Measurements from ENCODE around the gene PCYOX1L. TPM values are rescaled to one million over a fixed set of nuclear protein-coding genes. Genes with fewer than 3 reads are reported as not detected.

The PCYOX1L gene
- total and polyA plus RNA-seq, 2 experiments from 2014 or later = 6.7 to 14.7 TPM

DNA sequence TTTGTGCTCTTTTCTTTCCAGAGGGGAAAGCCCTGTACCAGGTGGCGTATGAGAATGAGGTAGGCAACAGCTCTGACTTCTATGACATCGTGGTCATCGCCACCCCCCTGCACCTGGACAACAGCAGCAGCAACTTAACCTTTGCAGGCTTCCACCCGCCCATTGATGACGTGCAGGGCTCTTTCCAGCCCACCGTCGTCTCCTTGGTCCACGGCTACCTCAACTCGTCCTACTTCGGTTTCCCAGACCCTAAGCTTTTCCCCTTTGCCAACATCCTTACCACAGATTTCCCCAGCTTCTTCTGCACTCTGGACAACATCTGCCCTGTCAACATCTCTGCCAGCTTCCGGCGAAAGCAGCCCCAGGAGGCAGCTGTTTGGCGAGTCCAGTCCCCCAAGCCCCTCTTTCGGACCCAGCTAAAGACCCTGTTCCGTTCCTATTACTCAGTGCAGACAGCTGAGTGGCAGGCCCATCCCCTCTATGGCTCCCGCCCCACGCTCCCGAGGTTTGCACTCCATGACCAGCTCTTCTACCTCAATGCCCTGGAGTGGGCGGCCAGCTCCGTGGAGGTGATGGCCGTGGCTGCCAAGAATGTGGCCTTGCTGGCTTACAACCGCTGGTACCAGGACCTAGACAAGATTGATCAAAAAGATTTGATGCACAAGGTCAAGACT lies 10.3 kb downstream of the PCYOX1L start:
- H3K27me3 ChIP-seq (ENCODE audit: insufficient read depth) = no peaks in the 10 kb centered on the region
- no peaks in the 10 kb centered on the region for H3F3A ChIP-seq (replicated peaks; ENCODE audit: low read depth)
- no peaks in the 10 kb centered on the region; the same call in 1 of the 2 replicates for H3K9me2 ChIP-seq (ENCODE audit: insufficient read depth)
- H3K4me2 ChIP-seq = no peak overlapping the region
- Mint-ChIP-seq H3K27me3 (ENCODE audit: insufficient read depth, low read depth, poor library complexity) (peaks cover 9% of the 10 kb centered on the region), H3K4me1 (peaks cover 20% of the 10 kb centered on the region), H3K4me3 (no peak overlapping the region), H3K9me3 (no peaks in the 10 kb centered on the region), H3K36me3 (ENCODE audit: low read depth) (peaks cover 4% of the 10 kb centered on the region; the same call in 2 of the 3 replicates), H3K27ac (no peak overlapping the region)
- H4K20me1 ChIP-seq (replicated peaks; ENCODE audit: insufficient read depth) = no peaks in the 10 kb centered on the region
- H3K27ac ChIP-seq (ENCODE audit: low read depth) = no peak overlapping the region
- no peaks in the 10 kb centered on the region for H3K79me2 ChIP-seq (replicated peaks; ENCODE audit: insufficient read depth)
- ATAC-seq = no peak
- no peaks in the 10 kb centered on the region for H3K36me3 ChIP-seq (ENCODE audit: insufficient read depth)
- H2AFZ ChIP-seq = no peak overlapping the region; the same call in 1 of the 2 replicates
- DNase-seq (ENCODE audit: low spot score) = no peak
- peaks cover 3% of the 10 kb centered on the region; the same call in 1 of the 2 replicates for H3K4me1 ChIP-seq (ENCODE audit: insufficient read depth)
- no peak overlapping the region for H3K4me3 ChIP-seq
- TF ChIP-seq ZNF114 (CRISPR knock-in tag; IDR thresholded peaks at IDR 0.05) = no peak
- no peak for TF ChIP-seq EZH2 (IDR thresholded peaks at IDR 0.05; ENCODE audit: low read depth, unreplicated experiment)
- TF ChIP-seq CREB1 (CRISPR knock-in tag; IDR thresholded peaks at IDR 0.05; ENCODE audit: low read depth) = no peak
- TF ChIP-seq, protein P1, sequence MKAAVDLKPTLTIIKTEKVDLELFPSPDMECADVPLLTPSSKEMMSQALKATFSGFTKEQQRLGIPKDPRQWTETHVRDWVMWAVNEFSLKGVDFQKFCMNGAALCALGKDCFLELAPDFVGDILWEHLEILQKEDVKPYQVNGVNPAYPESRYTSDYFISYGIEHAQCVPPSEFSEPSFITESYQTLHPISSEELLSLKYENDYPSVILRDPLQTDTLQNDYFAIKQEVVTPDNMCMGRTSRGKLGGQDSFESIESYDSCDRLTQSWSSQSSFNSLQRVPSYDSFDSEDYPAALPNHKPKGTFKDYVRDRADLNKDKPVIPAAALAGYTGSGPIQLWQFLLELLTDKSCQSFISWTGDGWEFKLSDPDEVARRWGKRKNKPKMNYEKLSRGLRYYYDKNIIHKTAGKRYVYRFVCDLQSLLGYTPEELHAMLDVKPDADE (IDR thresholded peaks at IDR 0.05) = no peak
- no peak for TF ChIP-seq NANOG (IDR thresholded peaks at IDR 0.05; ENCODE audit: borderline replicate concordance)
- TF ChIP-seq, protein P2, sequence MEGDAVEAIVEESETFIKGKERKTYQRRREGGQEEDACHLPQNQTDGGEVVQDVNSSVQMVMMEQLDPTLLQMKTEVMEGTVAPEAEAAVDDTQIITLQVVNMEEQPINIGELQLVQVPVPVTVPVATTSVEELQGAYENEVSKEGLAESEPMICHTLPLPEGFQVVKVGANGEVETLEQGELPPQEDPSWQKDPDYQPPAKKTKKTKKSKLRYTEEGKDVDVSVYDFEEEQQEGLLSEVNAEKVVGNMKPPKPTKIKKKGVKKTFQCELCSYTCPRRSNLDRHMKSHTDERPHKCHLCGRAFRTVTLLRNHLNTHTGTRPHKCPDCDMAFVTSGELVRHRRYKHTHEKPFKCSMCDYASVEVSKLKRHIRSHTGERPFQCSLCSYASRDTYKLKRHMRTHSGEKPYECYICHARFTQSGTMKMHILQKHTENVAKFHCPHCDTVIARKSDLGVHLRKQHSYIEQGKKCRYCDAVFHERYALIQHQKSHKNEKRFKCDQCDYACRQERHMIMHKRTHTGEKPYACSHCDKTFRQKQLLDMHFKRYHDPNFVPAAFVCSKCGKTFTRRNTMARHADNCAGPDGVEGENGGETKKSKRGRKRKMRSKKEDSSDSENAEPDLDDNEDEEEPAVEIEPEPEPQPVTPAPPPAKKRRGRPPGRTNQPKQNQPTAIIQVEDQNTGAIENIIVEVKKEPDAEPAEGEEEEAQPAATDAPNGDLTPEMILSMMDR (conservative IDR thresholded peaks at IDR 0.05; ENCODE audit: low read depth in 2 of 2) = no peak
- no peak for TF ChIP-seq JUNB (IDR thresholded peaks at IDR 0.05; ENCODE audit: unreplicated experiment)
- TF ChIP-seq EZH2phosphoT487 (IDR thresholded peaks at IDR 0.05; ENCODE audit: unreplicated experiment) = no peak
- no peak for TF ChIP-seq STAT1 (IDR thresholded peaks at IDR 0.05; ENCODE audit: unreplicated experiment)
- TF ChIP-seq, protein P3, sequence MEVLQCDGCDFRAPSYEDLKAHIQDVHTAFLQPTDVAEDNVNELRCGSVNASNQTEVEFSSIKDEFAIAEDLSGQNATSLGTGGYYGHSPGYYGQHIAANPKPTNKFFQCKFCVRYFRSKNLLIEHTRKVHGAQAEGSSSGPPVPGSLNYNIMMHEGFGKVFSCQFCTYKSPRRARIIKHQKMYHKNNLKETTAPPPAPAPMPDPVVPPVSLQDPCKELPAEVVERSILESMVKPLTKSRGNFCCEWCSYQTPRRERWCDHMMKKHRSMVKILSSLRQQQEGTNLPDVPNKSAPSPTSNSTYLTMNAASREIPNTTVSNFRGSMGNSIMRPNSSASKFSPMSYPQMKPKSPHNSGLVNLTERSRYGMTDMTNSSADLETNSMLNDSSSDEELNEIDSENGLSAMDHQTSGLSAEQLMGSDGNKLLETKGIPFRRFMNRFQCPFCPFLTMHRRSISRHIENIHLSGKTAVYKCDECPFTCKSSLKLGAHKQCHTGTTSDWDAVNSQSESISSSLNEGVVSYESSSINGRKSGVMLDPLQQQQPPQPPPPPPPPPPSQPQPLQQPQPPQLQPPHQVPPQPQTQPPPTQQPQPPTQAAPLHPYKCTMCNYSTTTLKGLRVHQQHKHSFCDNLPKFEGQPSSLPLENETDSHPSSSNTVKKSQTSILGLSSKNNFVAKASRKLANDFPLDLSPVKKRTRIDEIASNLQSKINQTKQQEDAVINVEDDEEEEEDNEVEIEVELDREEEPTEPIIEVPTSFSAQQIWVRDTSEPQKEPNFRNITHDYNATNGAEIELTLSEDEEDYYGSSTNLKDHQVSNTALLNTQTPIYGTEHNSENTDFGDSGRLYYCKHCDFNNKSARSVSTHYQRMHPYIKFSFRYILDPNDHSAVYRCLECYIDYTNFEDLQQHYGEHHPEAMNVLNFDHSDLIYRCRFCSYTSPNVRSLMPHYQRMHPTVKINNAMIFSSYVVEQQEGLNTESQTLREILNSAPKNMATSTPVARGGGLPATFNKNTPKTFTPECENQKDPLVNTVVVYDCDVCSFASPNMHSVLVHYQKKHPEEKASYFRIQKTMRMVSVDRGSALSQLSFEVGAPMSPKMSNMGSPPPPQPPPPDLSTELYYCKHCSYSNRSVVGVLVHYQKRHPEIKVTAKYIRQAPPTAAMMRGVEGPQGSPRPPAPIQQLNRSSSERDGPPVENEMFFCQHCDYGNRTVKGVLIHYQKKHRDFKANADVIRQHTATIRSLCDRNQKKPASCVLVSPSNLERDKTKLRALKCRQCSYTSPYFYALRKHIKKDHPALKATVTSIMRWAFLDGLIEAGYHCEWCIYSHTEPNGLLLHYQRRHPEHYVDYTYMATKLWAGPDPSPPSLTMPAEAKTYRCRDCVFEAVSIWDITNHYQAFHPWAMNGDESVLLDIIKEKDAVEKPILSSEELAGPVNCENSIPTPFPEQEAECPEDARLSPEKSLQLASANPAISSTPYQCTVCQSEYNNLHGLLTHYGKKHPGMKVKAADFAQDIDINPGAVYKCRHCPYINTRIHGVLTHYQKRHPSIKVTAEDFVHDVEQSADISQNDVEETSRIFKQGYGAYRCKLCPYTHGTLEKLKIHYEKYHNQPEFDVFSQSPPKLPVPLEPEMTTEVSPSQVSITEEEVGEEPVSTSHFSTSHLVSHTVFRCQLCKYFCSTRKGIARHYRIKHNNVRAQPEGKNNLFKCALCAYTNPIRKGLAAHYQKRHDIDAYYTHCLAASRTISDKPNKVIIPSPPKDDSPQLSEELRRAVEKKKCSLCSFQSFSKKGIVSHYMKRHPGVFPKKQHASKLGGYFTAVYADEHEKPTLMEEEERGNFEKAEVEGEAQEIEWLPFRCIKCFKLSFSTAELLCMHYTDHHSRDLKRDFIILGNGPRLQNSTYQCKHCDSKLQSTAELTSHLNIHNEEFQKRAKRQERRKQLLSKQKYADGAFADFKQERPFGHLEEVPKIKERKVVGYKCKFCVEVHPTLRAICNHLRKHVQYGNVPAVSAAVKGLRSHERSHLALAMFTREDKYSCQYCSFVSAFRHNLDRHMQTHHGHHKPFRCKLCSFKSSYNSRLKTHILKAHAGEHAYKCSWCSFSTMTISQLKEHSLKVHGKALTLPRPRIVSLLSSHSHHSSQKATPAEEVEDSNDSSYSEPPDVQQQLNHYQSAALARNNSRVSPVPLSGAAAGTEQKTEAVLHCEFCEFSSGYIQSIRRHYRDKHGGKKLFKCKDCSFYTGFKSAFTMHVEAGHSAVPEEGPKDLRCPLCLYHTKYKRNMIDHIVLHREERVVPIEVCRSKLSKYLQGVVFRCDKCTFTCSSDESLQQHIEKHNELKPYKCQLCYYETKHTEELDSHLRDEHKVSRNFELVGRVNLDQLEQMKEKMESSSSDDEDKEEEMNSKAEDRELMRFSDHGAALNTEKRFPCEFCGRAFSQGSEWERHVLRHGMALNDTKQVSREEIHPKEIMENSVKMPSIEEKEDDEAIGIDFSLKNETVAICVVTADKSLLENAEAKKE (CRISPR knock-in tag; IDR thresholded peaks at IDR 0.05) = no peak
- TF ChIP-seq, protein P4, sequence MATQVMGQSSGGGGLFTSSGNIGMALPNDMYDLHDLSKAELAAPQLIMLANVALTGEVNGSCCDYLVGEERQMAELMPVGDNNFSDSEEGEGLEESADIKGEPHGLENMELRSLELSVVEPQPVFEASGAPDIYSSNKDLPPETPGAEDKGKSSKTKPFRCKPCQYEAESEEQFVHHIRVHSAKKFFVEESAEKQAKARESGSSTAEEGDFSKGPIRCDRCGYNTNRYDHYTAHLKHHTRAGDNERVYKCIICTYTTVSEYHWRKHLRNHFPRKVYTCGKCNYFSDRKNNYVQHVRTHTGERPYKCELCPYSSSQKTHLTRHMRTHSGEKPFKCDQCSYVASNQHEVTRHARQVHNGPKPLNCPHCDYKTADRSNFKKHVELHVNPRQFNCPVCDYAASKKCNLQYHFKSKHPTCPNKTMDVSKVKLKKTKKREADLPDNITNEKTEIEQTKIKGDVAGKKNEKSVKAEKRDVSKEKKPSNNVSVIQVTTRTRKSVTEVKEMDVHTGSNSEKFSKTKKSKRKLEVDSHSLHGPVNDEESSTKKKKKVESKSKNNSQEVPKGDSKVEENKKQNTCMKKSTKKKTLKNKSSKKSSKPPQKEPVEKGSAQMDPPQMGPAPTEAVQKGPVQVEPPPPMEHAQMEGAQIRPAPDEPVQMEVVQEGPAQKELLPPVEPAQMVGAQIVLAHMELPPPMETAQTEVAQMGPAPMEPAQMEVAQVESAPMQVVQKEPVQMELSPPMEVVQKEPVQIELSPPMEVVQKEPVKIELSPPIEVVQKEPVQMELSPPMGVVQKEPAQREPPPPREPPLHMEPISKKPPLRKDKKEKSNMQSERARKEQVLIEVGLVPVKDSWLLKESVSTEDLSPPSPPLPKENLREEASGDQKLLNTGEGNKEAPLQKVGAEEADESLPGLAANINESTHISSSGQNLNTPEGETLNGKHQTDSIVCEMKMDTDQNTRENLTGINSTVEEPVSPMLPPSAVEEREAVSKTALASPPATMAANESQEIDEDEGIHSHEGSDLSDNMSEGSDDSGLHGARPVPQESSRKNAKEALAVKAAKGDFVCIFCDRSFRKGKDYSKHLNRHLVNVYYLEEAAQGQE (IDR thresholded peaks at IDR 0.05; ENCODE audit: unreplicated experiment) = no peak
- TF ChIP-seq POLR2AphosphoS5 (IDR thresholded peaks at IDR 0.05; ENCODE audit: low read depth) = no peak
- TF ChIP-seq ZNF331 (CRISPR knock-in tag; IDR thresholded peaks at IDR 0.05; ENCODE audit: low read depth) = no peak

Measured in GM23338 (cell line).